SK-N-SH (cell line): ENCODE data around the gene RTN4. TPM values are rescaled to one million over a fixed set of nuclear protein-coding genes. Genes with fewer than 3 reads are reported as not detected.

ENCODE experiments used
- CTCF ChIA-PET: fragments of 300-600, 350-600 bp; formaldehyde crosslinking; extraction: SDS; loops from one replicate; lab custom pipeline; 2021; lab: Yijun Ruan, JAX
- POLR2A ChIA-PET: fragments of 350-600 bp; sonication (Branson Sonifier 250); formaldehyde crosslinking; extraction: SDS; loops from one replicate; lab custom pipeline; 2020; ENCODE audit warnings: antibody characterized with exemption, inconsistent platforms; lab: Yijun Ruan, JAX
- DNase-seq: peaks from one replicate; pipeline ENCODE4 v3.0.0; 2012
- H2AFZ ChIP-seq: fragments of 200-600 bp; sonication (generic); 2 replicates; pipeline ENCODE4 v1.8.1; 2016; ENCODE audit warnings: antibody characterized with exemption, mild to moderate bottlenecking, low read depth
- H3F3A ChIP-seq: fragments of 200-600 bp; sonication (generic); replicated peaks from 2 replicates; pipeline ENCODE3; 2016; ENCODE audit warnings: antibody characterized with exemption, mild to moderate bottlenecking; ENCODE audit not compliant: insufficient read depth
- H3K27ac ChIP-seq, 2 experiments: fragments of 200-500 bp in 1 of 2; fragments of 200-600 bp in 1 of 2; sonication (Bioruptor generic) in 1 of 2; sonication (generic), shearing (Covaris generic) in 1 of 2; 2 replicates each; pipeline versions ENCODE4 v1.5.1 to v1.6.1; 2014 to 2016; ENCODE audit warnings: low read depth in 2 of 2, inconsistent platforms in 1 of 2, low read length in 1 of 2, mild to moderate bottlenecking in 1 of 2, mixed read lengths in 1 of 2
- H3K27me3 ChIP-seq: fragments of 200-600 bp; sonication (generic), shearing (Covaris generic); 2 replicates; pipeline ENCODE4 v1.6.1; 2016; ENCODE audit warnings: mixed run types; ENCODE audit not compliant: insufficient read depth
- H3K36me3 ChIP-seq, 2 experiments: fragments of 200-500 bp in 1 of 2; fragments of 200-600 bp in 1 of 2; sonication (Bioruptor generic) in 1 of 2; sonication (generic) in 1 of 2; replicated peaks in 1 of 2; 2 replicates each; pipeline versions ENCODE3 to v1.5.1; 2014 to 2016; ENCODE audit warnings: low read length in 1 of 2, mild to moderate bottlenecking in 1 of 2; ENCODE audit not compliant: insufficient read depth in 2 of 2, control insufficient read depth in 1 of 2
- H3K4me1 ChIP-seq, 2 experiments: fragments of 200-500 bp in 1 of 2; fragments of 200-600 bp in 1 of 2; sonication (Bioruptor generic) in 1 of 2; sonication (generic), shearing (Covaris generic) in 1 of 2; 2 replicates each; pipeline versions ENCODE4 v1.5.1 to v1.6.1; 2014 to 2016; ENCODE audit warnings: low read depth in 1 of 2, low read length in 1 of 2, mixed run types in 1 of 2; ENCODE audit not compliant: insufficient read depth in 2 of 2, control insufficient read depth in 1 of 2
- H3K4me2 ChIP-seq: fragments of 200-600 bp; sonication (generic), shearing (Covaris generic); 2 replicates; pipeline ENCODE4 v1.6.1; 2017; ENCODE audit warnings: mixed run types
- H3K4me3 ChIP-seq, 2 experiments: fragments of 200-500 bp in 1 of 2; fragments of 200-600 bp in 1 of 2; sonication (Bioruptor generic) in 1 of 2; sonication (generic), shearing (Covaris generic) in 1 of 2; 2 replicates each; pipeline versions ENCODE4 v1.5.1 to v1.8.1; 2014 to 2016; ENCODE audit warnings: low read depth in 2 of 2, inconsistent platforms in 1 of 2, low read length in 1 of 2, mild to moderate bottlenecking in 1 of 2, mixed read lengths in 1 of 2, moderate library complexity in 1 of 2
- H3K79me2 ChIP-seq: fragments of 200-600 bp; sonication (generic); 2 replicates; pipeline ENCODE4 v1.8.1; 2017; ENCODE audit warnings: mild to moderate bottlenecking; ENCODE audit not compliant: insufficient read depth
- H3K9ac ChIP-seq: fragments of 200-600 bp; sonication (generic); 2 replicates; pipeline ENCODE4 v1.6.1; 2017; ENCODE audit warnings: mixed run types
- H3K9me2 ChIP-seq: fragments of 200-600 bp; sonication (generic); 2 replicates; pipeline ENCODE4 v1.6.1; 2017; ENCODE audit warnings: mixed run types
- H3K9me3 ChIP-seq: fragments of 200-600 bp; sonication (generic); 2 replicates; pipeline ENCODE4 v1.6.1; 2017; ENCODE audit warnings: mixed run types, mild to moderate bottlenecking, moderate library complexity
- H4K20me1 ChIP-seq: fragments of 200-600 bp; sonication (generic); 2 replicates; pipeline ENCODE4 v1.6.1; 2017; ENCODE audit warnings: mild to moderate bottlenecking, mixed run types; ENCODE audit not compliant: insufficient read depth
- CTCF ChIP-seq: fragments of 200-600 bp; sonication (generic); IDR thresholded peaks from 2 replicates; pipeline ENCODE4 v1.6.1; 2017; ENCODE audit warnings: antibody characterized with exemption, mild to moderate bottlenecking, moderate library complexity
- ELF1 ChIP-seq: IDR thresholded peaks from 2 replicates; pipeline ENCODE4 v1.4.0; 2012
- EP300 ChIP-seq, 2 experiments: IDR thresholded peaks; 2 replicates each; pipeline versions ENCODE4 v1.4.0 to v1.6.1; 2012; ENCODE audit warnings: borderline replicate concordance in 1 of 2, low read depth in 1 of 2, low read length in 1 of 2
- FOXJ3 ChIP-seq: sonication (generic); formaldehyde crosslinking; IDR thresholded peaks from 2 replicates; pipeline ENCODE4 v1.5.1; 2020; ENCODE audit warnings: mild to moderate bottlenecking, missing genetic modification reagents
- FOXM1 ChIP-seq: IDR thresholded peaks from 2 replicates; pipeline ENCODE4 v1.4.0; 2012; ENCODE audit warnings: low read depth, mild to moderate bottlenecking
- GABPA ChIP-seq: IDR thresholded peaks from 2 replicates; pipeline ENCODE4 v1.4.0; 2012; ENCODE audit warnings: low read depth, mild to moderate bottlenecking
- GATA2 ChIP-seq: sonication (generic); formaldehyde crosslinking; IDR thresholded peaks from 2 replicates; pipeline ENCODE4 v1.5.0; 2020; ENCODE audit warnings: mild to moderate bottlenecking, missing genetic modification reagents
- IRF3 ChIP-seq: fragments of 150-350 bp; IDR thresholded peaks from 2 replicates; pipeline ENCODE4 v1.6.1; 2016; ENCODE audit warnings: mild to moderate bottlenecking, low read depth, low read length
- JUND ChIP-seq: IDR thresholded peaks from 2 replicates; pipeline ENCODE4 v1.4.0; 2012
- MAX ChIP-seq: IDR thresholded peaks from 2 replicates; pipeline ENCODE4 v1.4.0; 2012; ENCODE audit warnings: low read depth
- MEF2A ChIP-seq: IDR thresholded peaks from 2 replicates; pipeline ENCODE4 v1.4.0; 2012; ENCODE audit warnings: low read depth, borderline replicate concordance
- MXI1 ChIP-seq: IDR thresholded peaks from 2 replicates; pipeline ENCODE4 v1.6.1; 2012; ENCODE audit warnings: mild to moderate bottlenecking, low read depth, low read length, improper control_type of control experiment
- NFIC ChIP-seq: IDR thresholded peaks from 2 replicates; pipeline ENCODE4 v1.4.0; 2012; ENCODE audit warnings: borderline replicate concordance
- NRF1 ChIP-seq: IDR thresholded peaks from 2 replicates; pipeline ENCODE4 v1.6.1; 2012; ENCODE audit warnings: low read depth, mild to moderate bottlenecking, low read length
- PBX3 ChIP-seq: IDR thresholded peaks from 2 replicates; pipeline ENCODE4; 2012
- POLR2AphosphoS5 ChIP-seq: IDR thresholded peaks from 2 replicates; pipeline ENCODE4 v1.6.1; 2012; ENCODE audit warnings: low read depth, low read length
- RAD21 ChIP-seq: IDR thresholded peaks from 2 replicates; pipeline ENCODE4 v1.6.1; 2012; ENCODE audit warnings: mild to moderate bottlenecking, low read length
- RCOR1 ChIP-seq: fragments of 150-350 bp; IDR thresholded peaks from 2 replicates; pipeline ENCODE4 v1.6.1; 2017; ENCODE audit warnings: antibody characterized with exemption, low read length
- RFX5 ChIP-seq: IDR thresholded peaks from 2 replicates; pipeline ENCODE4 v1.6.1; 2012; ENCODE audit warnings: mild to moderate bottlenecking, improper control_type of control experiment, low read length
- RXRA ChIP-seq: IDR thresholded peaks from 2 replicates; pipeline ENCODE4 v1.4.0; 2012; ENCODE audit warnings: low read depth, mild to moderate bottlenecking, borderline replicate concordance
- SIN3A ChIP-seq: IDR thresholded peaks from 2 replicates; pipeline ENCODE4 v1.6.1; 2012; ENCODE audit warnings: low read depth, mild to moderate bottlenecking, low read length, moderate library complexity, borderline replicate concordance
- SMC3 ChIP-seq: IDR thresholded peaks from 2 replicates; pipeline ENCODE4 v1.6.1; 2012; ENCODE audit warnings: low read depth, low read length, improper control_type of control experiment
- TAF1 ChIP-seq: IDR thresholded peaks from 2 replicates; pipeline ENCODE4 v1.6.1; 2012; ENCODE audit warnings: low read depth, mild to moderate bottlenecking, low read length, moderate library complexity, borderline replicate concordance
- TCF12 ChIP-seq: IDR thresholded peaks from 2 replicates; pipeline ENCODE4 v1.4.0; 2012
- TEAD4 ChIP-seq: IDR thresholded peaks from 2 replicates; pipeline ENCODE4 v1.4.0; 2012; ENCODE audit warnings: mild to moderate bottlenecking, borderline replicate concordance; ENCODE audit not compliant: insufficient read depth
- USF2 ChIP-seq: fragments of 150-350 bp; IDR thresholded peaks from 2 replicates; pipeline ENCODE4 v1.6.1; 2017; ENCODE audit warnings: antibody characterized with exemption, low read length, low read depth, borderline replicate concordance
- YY1 ChIP-seq: IDR thresholded peaks from 2 replicates; pipeline ENCODE4 v1.4.0; 2012; ENCODE audit warnings: low read depth, mild to moderate bottlenecking
- WGBS: methylation state at CpG from one replicate; pipeline ENCODE4 v1.1.6; 2017; ENCODE audit warnings: low lambda C conversion rate; 5-methylcytosine and 5-hydroxymethylcytosine counted together
- polyA plus RNA-seq, 3 experiments: library from polyadenylated mRNA; depleted of rRNA; stranded (reverse); fragments of >200 nt; gene quantifications; 2 replicates each; pipeline ENCODE4 v1.2.3, GENCODE V29; 2012

The RTN4 gene
- polyA plus RNA-seq, 1 of the 3 experiments (the other 2 are of a cell fraction) = 315 TPM

GRCh38 chr2:54983345-54984220, 66.7 kb downstream of the RTN4 start:
- CTCF ChIA-PET = no interaction called here
- peaks cover under 1 to 28% of the 10 kb centered on the region in 2 experiments; a peak in 3 of 4 replicates for H3K4me1 ChIP-seq
- TF ChIP-seq NFIC = peak; percentile 19; the same call in 1 of the 2 replicates
- no peak for TF ChIP-seq USF2
- no peak for TF ChIP-seq GATA2
- TF ChIP-seq TAF1 = no peak
- TF ChIP-seq YY1 = no peak
- no peak; the same call in 1 of the 2 replicates for TF ChIP-seq TEAD4
- no peak for TF ChIP-seq ELF1
- TF ChIP-seq IRF3 = no peak
- no peak for TF ChIP-seq SIN3A
- TF ChIP-seq PBX3 = no peak
- TF ChIP-seq FOXJ3 = no peak
- TF ChIP-seq POLR2AphosphoS5 = 0 out of 2 replicates have a peak, but pooled peaks have one; percentile 10
- TF ChIP-seq RFX5 = no peak
- TF ChIP-seq CTCF = no peak
- no peak for TF ChIP-seq GABPA
- peak; percentile 31 for TF ChIP-seq TCF12
- TF ChIP-seq NRF1 = no peak
- TF ChIP-seq RAD21 = no peak
- no peak; a peak in 1 of 4 replicates for TF ChIP-seq EP300 (IDR thresholded peaks at IDR 0.05; ENCODE audit: borderline replicate concordance in 1 of 2, low read depth in 1 of 2, low read length in 1 of 2)
- TF ChIP-seq MEF2A = no peak
- no peak for TF ChIP-seq MAX
- TF ChIP-seq FOXM1 = no peak
- no peak for TF ChIP-seq RXRA
- no peak for TF ChIP-seq SMC3
- TF ChIP-seq RCOR1 = no peak
- TF ChIP-seq MXI1 = no peak
- peak; percentile 48; the same call in 1 of the 2 replicates for TF ChIP-seq JUND

More at GRCh38 chr2:54983345-54984220, 66.7 kb downstream of the RTN4 start:
- POLR2A ChIA-PET = no interaction called here
- Histone ChIP-seq H3K9ac (no peak overlapping the region), H2AFZ (no peak overlapping the region), H3K79me2 (peaks cover 100% of the 10 kb centered on the region), H3K4me3 (no peak overlapping the region), H3K9me3 (no peaks in the 10 kb centered on the region), H3F3A (peaks cover 67% of the 10 kb centered on the region), H3K27me3 (no peaks in the 10 kb centered on the region), H4K20me1 (peaks cover 100% of the 10 kb centered on the region), H3K27ac (peak overlapping the region; percentile 35 to 47; a peak in 3 of 4 replicates), H3K4me2 (peak overlapping the region; percentile 29; the same call in 1 of the 2 replicates), H3K9me2 (no peaks in the 10 kb centered on the region), H3K36me3 (peaks cover 67 to 73% of the 10 kb centered on the region in 2 experiments)
- no peak for DNase-seq
- 50% methylated on average over 3 of the region's 3 CpGs for WGBS
